Activated T-cell treated with anti-CD3 and anti-CD28 coated beads, Interleukin-2, amount 50 U/mL, for 48 hours (primary cell): ENCODE data around the gene FHOD3.
"Not testable (repeated sequence)": the region's sequence is repeated elsewhere in the genome, so short reads cannot be mapped to it uniquely, and the experiment has no call there.

ENCODE experiments used
- DNase-seq, 2 experiments: peaks; one replicate each; pipeline ENCODE4 v3.0.0-alpha.2; 2020

The FHOD3 gene

DNA sequence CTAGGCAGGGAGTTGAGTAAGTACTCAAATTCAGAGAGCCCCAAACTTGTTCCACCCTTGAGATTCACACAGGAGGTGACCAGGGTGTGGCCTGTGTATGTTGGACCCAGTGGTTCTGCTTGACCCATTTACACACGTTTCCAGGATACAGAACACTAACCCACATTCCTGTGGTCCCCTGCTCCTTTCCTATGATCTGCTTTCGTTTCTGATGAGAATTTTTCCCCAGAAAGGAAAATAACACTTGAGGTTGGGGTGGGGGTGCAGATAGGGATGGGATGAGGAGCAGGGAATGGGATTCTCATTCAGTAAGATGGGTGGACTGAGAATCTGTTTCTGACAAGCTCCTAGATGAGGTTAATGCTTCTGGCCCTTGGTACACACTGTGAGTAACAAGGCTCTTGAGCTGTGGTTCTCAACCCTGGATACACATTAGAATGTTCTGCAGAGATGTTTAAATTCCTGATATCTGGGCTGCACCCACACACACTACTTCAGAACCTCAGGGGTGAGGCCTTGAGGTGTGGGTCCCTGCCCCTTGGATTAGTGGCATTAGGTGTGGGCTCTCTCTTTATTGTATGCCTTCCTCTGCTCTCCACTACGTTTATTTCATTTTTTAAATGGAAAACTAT, 472.9 kb downstream of the FHOD3 start:
- no peak for DNase-seq

DNA sequence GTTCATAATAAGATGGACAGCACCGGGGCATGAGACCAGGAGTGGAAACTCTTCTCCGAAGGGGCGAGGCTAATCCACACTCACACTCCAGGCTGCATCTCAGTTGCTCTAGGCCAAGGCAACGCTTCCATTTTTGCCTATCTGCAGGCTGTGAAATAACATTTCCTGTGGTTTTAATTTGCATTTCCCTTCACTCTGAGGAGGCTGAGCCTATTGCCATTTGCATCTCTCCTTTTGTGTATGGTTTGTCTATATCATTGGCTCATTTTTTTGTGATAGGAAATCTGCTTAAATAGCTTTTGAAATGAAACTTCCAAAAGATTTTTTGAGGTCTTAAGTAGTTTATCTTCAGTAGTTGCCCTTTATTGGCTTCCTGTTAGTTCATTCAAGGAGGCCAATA, 473.7 kb downstream of the FHOD3 start:
- no peak for DNase-seq

DNA sequence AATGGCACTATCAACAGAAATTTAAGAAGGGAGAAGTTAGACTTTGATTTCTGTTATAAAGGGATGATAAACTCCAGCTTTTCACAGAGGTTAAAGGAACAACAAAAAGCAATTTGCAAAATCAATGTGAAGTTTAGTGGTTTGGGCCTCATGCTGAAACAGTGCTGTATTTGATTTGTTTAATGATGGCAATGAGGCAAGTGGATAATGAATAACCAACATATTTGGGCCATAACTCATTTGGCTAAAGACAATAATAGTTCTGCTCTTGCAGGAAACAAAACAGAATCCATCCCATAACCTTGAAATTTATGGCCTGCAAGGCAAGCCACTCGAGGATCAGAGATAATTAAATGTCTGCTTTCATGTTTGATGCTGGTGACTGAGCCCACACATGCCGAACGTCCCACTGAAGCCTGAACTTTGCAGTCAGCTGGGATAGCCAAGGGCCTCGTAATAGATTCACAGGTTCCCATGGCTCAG, 474.8 kb downstream of the FHOD3 start:
- DNase-seq = no peak

DNA sequence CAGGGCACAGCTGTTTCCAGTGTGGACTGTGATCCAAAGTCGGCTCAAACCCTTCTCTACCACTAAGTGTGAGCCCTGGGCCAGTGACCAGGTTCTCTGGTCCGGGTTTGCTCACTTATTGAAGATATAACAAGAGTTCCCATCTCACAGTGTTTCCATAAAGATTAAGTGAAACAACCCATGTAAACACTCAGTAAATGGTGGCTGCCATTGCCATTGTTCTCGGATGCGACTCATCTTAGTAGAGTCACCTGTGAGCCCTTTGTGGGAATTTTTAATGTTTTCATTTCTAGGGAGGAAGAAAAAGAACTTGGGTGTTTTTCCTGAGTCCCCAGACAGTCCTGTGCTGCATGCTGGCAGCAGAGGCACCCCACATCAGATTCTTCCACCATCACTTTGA, 477.9 kb downstream of the FHOD3 start:
- no peak for DNase-seq

DNA sequence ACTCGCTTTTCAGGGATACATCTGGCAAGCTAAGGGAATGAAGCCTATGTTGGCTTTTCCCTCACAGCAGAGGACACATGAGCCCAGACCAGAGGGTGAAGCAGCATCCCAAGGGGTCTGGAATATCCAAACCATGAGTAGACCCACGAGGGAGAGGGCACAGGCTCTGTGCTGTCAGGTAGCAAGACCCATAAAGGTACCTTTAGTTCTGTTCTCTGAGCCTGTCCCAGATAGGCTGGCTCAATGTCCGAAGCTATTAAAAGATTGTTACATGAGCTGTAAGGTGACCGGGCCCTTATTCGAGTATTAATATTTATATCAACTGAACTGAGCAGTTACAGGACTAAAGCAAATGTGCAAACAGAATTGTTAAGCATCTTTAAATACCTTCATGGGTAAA, 479.1 kb downstream of the FHOD3 start:
- DNase-seq = no peak

DNA sequence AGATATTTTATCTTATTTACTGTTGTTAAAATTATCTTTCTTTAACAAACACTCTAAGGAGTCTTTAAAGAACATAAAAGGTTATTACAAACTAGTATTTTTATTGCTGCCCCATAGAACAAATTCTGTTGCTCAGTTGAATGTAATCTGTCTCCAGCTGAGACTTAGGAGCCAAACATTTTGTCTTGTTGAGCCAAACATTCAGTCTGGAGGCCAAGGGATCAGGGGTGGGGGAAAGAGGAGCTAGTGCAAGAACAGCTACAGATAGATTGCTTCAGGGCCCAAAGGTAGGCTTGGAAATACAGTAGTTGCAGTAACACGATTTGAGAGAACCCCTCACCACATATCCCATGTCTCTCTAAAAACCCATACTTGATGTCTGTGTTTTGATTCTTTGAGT, 480.1 kb downstream of the FHOD3 start:
- DNase-seq = no peak

DNA sequence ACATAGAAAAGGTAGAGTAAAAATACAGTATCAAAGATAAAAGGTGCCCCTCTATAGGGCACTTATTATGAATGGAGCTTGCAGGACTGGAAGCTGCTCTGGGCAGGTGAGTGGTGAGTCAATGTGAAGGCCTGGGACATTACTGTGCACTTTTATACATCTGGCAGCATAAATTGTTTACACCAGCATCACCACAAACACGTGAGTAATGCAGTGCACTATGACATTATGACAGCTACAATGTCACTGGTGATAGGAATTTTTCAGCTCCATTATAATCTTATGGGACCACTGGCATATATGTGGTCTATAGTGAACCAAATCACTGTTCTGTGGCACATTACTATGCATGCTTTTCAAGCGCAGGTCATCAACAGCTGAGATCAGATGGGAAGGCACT, 483.2 kb downstream of the FHOD3 start:
- no peak for DNase-seq

DNA sequence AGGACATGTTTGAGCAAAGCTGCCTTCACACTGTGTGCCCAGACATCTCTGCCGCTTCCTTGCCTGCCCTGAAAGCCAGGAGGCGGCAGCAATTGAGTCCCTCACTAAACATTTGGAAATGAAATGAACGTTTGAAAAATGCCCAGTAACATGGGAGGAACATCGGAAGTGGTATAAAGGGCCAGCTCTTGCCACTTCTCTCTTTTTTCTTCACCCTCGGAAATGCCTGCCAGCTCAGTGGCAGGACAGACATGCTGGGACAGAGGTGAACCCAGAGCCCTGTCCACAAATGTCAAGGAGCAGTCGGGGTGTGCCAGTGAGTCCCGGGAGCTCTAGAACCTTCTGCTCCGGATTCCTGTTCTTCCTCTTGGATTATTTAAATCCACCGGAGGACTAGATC, 485.2 kb downstream of the FHOD3 start:
- no peak for DNase-seq

DNA sequence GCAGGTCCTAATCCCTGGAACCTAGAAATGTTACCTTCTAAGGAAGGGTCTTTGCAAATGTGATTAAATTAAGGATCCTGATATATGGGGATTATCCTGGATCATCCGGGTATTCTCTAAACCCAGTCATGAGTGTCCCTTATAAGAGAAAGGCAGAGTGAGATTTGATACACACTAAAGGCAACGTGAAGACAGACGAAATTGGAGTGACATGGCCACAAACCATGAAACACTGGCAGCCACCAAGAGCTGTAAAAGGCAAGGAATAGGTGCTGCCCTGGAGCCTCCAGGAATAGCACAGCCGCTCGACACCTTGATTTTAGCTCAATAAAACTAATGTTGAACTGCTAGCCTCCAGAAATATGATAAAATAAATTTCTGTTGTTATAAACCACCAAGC, 486.3 kb downstream of the FHOD3 start:
- no peak for DNase-seq

DNA sequence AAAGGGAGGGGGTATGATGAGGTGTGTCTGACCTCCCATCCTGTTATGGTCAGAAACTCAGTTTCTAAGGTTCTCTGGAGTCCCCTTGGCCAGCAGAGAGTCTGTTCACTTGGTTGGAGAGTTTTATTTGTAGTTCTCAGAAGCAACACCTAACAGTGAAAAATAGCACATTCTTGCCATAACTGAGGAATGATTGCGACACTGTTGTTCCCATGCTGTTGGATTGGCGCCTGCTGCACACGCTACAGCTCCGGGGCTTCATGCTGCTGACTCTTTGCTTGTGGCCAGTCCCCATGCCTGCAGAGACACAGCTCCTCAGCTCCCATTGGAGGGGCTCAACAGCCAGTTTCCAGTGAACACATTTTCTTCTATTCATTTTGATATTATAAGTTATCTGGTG, 489.2 kb downstream of the FHOD3 start:
- DNase-seq = no peak

DNA sequence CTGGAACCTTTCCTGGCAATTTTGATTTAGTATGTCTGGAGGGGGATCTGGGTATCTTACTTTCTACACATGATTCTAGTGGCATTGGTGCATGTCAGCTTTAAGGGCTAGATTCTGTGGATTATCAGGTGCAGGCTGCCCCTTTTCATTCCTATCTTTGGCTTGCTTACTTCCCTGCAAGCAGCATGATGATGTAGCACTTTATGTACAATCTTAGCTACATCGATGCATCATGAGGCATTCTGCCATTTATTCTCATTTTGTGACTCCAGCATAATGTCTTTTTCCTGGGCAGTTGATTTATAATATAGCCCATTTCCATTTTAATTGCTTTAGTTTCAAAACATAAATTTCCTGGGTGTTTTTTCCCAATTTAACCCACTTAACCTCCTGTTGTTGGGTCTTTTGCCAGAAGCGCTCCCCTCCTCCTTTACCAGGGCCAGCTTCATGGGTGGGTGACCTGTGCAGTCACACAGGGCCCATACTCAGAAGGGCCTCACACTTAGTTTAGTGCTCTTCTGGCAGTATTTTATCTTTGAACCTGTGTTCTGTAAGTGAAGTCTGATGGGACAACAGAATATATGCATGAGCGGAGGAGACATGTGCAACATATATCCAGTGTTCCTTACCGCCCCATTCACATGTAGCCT, 495.2 kb downstream of the FHOD3 start:
- no peak for DNase-seq

DNA sequence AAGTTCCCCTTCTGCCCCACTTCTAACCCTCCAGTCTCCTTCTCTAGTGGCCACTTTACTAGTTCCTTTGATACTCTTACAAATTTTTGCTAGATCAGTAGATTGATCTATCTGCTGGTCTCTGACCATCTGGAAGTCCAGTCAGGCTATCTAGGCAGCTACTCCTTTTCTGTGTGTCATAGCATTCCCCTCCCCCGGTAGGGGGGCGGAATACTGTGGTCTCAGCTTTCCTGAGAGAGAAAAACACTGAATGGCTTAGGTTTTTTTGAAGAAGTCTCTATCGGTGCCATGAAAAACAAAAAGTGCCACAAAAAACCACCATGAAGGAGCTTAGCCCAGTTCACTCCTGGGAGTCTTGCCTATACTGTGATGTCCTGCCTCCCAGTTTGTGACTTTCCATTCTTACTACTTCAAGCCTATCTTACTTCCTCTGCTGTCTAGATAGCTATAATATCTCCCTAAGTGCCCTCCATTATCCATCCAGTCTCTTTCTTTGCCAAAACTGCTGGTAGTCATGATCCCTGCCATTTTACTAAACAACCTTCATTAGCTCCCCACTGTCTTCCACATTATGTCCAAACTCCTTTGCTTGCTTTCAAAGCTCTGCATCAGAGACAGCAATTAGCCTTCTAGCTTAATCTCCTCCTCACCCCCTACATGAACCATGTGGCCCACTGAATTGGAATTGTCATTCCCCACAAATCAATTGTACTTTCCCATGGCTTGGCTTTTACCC, 501.4 kb downstream of the FHOD3 start:
- no peak for DNase-seq

DNA sequence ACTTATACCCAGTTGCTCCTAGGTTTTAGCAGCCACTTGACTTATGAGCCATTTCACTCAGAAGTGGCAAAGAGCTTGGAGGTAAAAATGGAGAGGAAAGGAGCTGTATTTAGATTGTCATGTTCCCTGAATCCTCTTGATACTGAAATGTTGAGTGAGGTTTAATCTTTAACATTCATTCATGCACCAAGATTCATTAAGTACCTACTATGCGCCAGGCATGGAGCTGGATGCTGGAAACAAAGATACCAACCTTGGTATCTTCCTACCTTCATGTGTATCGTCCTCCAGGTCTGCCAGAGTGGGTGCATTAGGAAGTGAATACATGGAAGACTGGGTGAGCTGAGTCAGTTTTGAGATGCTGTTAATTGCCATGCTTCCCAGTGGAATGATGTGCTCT, 507.6 kb downstream of the FHOD3 start:
- DNase-seq = no peak

DNA sequence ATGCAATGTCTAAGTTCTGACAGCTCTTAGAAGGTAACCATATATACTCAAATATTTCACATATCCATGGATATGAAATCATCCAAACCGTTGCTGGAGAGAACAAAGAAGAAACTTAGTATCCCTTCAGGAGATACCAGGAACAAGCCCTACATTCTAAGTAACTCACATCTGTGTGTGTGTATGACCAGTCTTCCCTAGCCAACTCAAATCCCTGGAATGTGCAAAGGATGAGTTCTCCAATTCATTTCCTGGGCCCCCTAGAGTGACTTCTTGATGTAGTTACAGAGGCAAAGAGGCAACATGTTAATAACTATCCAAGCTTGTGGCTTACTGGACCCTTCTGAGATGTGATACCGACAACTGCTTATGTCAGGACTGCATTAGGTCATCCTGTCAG, 511.2 kb downstream of the FHOD3 start:
- no peak for DNase-seq

DNA sequence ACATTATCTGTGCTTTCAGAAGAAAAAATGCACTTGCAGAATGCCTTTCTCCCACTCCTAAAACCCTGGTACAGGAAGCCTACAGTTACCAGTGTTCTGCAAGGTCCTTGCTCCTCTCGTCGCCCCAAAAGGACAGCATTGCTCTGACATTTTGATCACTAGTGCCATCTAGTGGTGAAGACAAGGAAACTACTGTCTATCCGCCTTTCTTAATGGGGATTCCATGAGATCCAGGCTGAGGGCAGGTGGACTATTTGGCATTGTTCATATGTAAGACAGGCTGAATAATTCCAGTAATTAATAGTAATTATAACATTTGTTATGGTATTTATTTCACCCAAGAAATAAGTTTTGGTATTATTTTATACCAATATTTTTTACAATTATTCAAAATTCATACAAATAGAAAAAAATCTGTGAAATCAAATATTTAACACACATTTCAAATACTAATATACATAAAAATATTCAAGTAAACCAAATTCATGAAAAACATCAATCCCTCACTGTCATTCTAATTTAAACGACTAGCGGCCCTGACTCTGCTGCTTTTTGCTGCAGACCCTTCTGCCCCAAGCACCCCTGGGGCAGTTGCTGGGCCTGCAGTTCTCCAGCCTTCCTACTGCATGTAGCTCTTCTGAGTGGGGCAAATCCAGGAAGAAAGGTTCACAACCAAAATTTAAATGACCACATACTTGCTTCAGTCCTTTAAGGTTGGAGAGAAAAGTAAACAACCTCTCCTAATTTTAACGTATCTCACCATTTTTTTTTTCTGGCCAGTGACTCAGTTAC, 512.3 kb downstream of the FHOD3 start:
- DNase-seq = peak; percentile 28

DNA sequence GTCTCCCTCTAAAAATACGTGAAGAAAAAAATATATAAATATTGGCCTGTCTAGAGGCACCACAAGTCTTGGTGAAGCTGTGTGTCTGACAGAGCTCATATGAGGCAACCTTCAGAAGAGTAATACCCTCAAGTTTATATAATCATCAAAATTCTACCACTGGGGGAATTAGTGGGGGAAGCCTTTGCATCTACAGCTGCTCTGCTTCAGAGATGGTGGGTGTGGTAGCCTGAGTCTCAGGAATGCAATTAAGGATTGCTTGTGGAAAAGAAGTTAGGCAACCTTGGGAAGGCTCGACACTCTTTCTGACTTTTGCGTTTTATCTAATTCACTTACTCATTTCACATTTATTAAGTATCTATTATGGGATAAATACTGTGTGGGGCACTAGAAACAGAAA, 513.9 kb downstream of the FHOD3 start:
- DNase-seq = no peak

DNA sequence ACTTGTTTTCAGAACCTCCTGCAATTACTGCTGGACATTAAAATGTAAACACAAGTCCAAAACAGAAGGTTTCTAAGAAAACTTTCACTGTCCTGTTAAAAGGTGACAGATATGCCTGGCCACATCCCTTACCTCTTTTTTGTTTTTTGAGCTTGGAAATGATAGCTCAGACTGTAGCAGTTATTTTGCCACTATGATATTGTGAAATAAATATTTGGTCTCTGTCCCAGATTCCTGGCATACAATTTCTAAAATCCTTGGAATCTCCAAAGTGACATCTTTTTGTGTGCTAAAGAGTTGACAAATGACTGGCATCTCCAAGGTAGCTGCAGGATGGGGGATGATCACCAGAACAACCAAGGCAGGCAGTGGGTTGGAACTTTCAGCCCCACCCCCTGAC, 514.4 kb downstream of the FHOD3 start:
- no peak for DNase-seq

DNA sequence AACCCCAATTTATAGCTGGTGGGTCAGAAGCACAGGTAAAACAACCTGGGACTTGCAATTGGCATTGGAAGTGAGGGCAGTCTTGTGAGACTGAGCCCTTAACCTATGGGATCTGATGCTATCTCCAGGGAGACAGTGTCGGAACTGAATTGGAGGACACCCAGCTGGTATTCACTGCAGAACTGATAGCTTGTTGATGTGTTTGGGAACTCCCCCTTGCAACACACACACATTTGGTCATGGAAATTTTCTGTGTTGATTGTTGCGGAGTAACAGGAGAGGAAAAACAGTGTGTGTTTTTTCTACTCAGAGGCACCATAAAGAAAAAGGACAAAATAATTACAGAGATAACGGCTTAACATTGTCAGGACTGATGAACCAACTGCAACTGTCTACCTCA, 515.2 kb downstream of the FHOD3 start:
- DNase-seq = no peak

DNA sequence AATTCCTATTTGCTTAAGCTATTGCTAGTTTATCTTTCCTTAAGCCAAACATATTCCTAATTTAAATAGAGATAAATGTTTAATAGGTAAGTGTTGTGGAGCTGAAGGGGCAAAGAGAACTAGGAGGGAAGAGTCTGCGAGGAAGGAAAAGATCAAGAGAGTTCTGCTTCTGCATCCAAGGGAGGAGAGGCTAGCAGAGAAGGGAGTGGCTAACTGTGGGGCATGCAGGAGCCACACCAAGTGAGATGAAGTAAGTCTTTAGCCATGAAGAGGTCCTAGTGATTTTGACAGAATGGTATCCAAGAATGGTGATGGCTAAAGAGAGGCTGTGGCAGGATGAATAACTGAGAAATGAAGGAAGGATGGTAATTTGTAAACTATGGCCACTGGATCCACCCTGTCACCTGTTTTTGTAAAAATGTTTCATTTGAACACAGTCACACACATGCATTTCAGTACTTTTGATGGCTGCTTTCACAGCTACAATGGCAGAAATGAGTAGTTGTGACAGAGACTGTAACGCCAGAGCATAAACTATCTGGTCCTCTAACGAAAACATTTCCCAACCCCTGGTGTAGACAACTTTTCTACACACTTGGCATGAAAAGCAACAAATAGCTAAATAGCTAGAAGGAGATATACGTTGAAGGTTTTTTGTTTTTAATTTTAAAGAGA, 515.7 kb downstream of the FHOD3 start:
- no peak for DNase-seq

DNA sequence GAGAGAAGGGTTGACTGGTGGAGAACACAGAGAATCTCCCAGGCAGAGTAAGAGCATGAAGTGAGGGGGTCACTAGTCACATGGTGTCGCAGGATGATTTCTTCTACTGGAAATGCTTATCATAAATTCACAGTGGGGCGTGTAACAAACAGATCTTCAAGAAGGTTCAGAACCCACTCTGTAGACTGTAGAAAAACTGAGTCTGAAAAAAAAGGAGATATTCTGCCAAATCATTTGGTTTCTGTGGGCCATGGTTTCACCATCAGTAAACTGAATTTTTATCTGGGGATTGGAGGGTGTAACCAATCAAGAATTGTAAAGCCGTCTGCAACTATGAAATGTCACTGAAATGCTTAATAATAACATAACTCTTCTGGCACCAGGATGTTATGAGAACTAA, 516.3 kb downstream of the FHOD3 start:
- no peak for DNase-seq

DNA sequence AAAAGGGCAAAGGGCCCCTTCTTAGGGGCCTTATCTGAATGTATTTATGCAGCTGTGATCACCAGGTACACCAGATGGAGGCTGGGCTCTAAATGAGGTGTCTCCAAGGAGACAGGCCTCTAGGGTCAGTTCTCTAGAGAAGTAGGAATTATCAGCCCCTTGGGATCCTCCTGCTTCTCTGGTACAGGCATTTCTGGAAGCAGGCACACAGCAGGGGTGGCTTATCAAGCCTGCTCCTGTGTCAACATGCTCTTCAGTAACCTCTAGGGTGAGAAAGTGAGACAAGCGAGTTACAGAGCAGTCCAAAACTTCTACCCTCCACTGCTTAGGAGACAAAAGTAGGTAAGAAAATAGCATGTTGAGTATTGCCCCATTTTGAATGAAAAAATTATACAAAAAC, 517.5 kb downstream of the FHOD3 start:
- no peak for DNase-seq

DNA sequence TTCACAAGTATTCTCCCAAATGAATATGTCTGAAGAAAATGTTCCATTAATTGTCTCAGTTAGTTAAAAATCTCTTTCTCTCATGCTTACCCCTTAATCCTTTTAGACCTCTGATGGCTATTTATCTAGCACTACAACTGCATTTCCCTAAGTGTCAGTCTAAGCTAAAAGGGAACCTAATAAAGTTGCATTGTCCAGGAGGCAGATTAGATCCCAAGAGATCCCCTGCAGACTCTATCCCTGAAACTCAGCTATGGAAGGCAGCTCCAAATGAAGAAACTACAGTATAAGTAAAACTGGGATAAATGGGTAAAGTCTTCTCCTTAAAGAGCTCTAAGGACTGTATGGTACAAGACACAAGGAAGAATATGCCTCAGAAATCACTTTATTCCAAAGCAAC, 518.6 kb downstream of the FHOD3 start:
- not testable (repeated sequence) for DNase-seq

DNA sequence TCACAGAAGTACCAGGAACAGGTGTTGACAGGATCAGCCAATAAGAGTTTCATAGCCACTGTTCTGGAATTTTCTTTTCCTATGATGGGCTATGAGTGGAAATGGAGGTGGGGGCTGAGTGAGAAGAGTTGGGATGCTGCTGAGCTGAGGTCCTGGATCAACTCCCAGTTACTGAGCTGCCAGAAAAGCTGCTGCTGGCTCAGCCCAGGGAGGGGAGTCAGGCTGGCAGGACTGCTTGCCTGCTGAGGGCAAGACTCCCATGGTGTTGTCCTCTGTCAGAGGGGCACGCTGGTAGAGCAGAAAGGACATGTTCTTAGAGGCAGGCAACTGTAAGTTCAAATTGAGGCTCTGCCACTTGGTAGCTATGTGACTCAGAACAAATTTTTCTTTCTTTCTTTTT, 519.5 kb downstream of the FHOD3 start:
- DNase-seq = no peak
